ENCODE data around the gene EPB41L1.

EPB41L1 gene

DNA sequence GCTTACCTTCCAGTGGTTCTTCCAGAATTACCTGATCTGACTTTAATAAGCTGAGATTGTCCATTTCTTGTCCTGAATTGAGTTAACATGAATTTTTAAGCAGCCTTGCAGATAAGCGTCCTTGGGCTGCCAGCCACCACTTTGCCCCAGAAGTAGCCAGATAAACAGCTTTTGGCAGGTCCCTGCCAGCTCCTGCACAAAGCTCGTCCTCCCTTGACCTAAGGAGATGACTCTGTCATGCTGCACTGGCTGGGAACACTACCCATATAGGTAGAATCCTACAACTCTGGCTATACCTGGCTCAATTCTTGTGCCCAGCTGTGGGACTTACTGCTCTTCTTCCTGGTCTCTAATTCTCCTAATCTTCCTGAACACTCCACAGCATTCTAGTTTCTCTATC, 42.1 kb downstream of the EPB41L1 start:
- DNase-seq (ENCODE audit: low read depth) = no peak

DNA sequence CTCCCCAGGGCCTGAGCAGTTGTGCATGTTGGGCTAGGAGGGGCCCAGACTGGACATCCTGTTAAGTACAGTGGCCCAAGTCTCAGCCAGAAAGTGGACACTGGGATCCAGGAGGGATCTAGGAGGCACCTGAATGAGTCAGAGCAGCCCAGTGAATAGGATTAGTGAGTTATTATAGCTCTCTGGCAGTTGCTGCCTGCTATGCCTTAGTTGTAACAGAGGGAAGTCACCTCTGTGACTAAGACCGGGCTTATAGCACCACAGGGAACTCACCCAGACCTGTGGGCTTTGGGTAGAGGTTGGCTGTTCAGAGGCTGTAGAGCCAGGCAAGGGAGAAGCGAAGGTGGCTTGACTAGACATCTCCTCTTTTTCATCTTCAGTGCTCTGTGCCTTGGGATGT, 42.7 kb downstream of the EPB41L1 start:
- no peak for DNase-seq (ENCODE audit: low read depth)

DNA sequence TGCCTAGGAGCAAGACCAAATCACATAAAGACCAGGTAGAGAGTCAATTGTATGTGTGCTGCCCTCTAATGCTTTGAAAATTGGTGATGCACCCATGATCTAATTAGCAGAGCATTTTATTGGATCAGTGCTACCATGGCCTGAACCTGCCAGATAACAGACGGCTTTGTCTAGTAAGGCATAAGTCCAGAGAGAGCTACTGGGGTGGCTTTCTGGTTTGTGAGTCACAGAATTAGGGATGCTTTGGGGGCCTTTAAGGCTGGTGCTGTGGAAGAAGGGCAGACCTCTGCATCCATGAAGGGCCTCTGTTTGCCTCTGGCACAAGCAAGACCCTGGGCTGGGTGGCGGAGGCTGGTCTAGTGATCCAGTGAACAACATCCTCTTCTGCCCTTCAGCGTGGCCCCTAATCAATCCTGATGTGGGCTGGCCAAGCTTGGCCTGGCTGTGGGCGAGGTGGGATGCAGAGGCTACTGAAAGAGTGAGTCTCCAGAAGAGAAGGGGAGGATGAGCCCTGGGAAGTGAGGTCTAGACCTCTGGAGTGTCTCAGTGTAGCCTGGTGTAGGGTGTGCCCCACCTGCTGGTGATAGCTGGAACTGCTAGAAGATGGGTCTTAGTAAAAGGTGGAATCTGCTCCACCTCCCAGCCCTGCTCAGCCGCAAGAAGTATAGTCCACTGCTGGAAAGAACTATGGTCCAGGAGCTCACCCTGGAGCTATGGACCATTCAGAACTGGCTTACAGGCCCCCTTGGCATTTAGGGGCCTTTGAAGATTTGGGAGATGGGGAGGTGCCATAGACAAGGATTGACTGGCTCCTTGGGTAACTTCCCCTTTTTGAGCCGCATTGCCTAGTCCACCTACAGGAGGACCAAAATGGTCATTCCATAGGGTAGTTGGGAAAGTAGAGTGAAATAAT, 45.1 kb downstream of the EPB41L1 start:
- DNase-seq (ENCODE audit: low read depth) = peak; percentile 75

DNA sequence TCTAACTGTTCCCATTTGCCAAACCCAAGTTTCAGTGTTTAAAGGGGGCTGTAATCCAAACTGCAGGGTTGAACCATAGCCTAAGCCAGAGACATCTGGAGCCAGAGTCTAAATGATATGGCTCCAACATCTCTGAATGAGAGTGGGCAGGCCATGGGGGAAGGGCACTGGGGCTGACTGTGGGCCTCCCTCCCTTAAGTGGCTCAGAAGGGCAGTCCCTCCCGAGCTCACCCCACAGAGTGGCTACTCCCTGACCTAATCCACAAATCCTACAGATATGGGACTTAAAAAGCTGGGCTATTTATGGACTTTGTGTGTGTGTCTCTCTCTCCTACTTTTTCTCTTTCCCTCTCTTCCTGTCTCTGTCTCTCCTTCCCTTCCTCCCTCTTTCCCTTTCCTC, 45.9 kb downstream of the EPB41L1 start:
- DNase-seq (ENCODE audit: low read depth) = no peak

DNA sequence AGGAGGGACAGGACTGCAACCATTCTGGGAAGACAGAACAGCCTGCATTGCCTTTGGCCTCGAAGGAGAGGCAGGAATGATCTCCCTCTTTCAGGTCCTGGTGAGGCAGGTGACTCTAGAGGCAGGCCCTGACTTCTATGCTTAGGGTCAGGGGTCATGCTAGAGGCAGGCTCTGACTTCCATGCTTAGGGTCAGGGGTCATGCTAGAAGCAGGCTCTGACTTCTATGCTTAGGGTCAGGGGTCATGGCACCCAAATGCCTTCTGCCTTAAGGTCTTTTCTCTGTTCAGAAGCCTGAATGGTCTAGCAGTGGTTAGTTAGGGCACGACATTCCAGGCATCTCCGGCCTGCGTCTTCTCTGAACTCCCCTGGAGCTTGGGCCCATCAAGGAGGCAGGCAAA, 46.7 kb downstream of the EPB41L1 start:
- DNase-seq (ENCODE audit: low read depth) = no peak

DNA sequence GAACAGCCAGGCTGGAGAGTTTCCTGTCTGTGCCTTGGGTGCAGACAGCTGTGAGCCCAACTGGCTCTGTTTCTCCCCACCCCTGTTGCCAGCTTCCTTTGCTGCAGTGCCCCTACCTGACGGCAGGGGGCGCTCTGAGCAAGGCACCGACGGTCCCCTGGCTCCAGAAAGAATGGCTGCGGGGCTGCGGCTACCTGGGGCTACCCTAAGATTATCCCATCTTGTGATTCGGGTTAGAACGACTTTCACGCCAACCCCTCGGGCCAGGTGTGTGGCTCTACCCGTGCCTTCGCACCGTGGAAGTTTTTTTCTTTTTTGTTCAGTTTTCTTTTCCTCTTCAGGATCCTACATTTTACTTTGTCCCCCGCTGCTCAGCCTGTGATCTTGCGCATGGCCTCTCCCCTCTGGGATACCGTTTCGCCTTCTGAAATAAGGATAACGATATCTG, 48.4 kb downstream of the EPB41L1 start:
- DNase-seq (ENCODE audit: low read depth) = peak; percentile 22

DNA sequence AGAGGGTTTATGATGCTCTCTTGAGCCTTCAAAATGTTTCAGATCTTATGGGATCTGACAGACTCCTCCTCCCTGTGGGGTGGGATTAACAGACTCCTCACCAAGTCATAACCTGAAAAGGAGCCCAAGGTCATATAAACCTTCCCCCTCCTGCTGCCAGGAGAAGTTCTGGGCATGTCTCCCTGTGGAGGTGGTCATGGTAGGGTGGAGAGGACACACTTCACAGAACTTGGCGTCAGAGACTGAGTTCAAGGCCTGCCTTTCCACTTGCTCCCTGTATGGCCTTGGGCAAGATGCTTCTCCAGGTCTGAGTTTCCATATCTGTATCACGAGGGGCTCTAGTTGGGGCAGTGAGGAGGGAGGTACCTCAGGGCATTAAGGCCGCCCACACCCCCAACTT, 49.3 kb downstream of the EPB41L1 start:
- no peak for DNase-seq (ENCODE audit: low read depth)

DNA sequence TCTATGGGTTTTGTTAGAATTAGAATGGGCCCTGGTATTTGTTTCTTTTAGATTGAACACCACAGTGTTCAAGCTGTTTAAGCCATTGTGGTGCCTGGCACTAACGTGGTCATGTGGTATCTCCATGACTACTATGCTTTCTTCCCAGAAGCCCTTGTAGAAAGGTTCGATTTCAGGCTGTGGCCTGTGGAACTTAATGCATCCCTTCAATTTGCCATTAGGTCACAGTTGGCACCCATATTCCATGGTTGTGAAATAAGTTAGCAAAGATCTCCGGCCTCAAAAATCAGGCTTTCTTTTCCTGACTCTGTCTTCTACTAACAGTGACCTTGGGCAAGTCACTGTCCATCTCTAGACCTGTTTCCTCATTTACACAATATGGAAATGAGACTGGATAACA, 50.5 kb downstream of the EPB41L1 start:
- DNase-seq (ENCODE audit: low read depth) = no peak

DNA sequence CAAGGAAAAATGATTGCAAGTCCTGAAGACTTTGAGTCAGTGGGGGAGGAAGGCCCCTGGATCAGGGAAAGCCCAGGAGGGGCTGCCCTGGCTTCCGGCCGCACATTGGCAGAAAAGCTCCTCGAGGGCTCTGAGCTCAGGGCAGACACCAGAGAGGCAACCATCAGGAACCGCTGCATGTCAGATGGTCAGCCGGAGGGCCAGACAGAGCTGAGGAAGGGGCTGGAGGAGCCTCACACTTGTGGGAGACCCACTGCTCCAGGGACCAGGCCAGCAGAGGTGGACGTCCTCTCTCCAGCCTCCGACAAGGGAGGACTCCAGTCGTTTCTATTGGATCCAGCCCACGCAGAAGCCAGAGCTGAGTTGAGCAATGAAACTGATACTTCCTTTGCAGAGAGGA, 51.5 kb downstream of the EPB41L1 start:
- DNase-seq (ENCODE audit: low read depth) = no peak

DNA sequence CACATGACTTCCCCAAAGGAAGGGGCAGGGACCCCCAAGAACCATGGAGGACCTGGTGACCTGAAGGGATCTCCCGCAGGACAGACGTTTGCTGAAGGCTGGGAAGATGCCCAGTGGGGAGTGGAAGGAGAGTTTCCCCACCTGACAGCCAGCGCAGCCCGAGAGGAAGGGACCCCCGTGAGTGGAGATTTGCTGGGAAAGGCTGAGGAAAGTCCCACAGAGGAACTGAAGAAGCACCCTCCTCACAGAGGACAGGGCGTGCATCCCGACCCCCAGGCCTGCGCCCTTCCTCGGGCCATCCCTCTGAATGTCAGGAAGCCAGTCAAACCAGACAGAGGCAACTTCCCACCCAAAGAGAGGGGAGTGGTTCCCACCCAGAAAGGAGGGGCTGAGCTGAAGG, 52.1 kb downstream of the EPB41L1 start:
- no peak for DNase-seq (ENCODE audit: low read depth)

DNA sequence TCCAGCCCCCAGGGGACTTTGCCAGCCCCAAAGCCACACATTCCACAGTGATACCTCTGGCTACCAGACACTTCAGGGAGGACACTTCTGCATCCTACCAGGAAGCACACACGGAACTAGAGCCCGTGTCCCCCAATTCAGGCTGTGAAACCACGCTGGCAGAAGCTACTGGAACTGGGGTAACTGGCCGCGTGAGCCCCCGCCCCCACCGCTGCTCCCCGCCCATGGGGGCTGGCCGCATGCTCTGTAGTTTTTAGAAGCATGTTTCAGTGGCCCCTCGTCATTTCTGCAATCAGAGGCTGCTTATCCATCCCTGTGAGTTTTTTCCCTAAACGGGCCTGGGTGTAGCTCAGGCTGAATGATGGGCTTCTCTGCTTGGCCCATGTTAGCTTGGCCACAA, 53.1 kb downstream of the EPB41L1 start:
- DNase-seq (ENCODE audit: low read depth) = no peak

DNA sequence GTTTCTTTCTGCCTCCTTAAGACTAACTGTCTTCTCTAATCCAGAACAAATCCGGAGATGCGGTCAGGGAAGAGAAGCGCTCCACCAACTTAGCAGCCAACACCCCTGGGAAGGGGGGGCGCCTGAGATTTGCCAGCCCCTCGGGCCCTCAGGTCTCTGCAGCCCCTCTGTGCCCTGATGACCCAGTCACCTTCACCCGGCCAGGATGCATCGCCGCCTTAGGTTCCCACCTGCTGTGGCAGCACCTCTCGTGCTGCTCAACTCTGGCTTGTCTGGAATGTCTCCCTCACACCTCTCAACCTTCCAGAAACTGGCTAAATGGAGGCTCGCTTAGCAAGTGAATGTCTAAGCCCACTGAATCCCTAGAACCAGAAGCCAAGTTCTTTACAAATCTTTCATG, 53.7 kb downstream of the EPB41L1 start:
- DNase-seq (ENCODE audit: low read depth) = no peak

DNA sequence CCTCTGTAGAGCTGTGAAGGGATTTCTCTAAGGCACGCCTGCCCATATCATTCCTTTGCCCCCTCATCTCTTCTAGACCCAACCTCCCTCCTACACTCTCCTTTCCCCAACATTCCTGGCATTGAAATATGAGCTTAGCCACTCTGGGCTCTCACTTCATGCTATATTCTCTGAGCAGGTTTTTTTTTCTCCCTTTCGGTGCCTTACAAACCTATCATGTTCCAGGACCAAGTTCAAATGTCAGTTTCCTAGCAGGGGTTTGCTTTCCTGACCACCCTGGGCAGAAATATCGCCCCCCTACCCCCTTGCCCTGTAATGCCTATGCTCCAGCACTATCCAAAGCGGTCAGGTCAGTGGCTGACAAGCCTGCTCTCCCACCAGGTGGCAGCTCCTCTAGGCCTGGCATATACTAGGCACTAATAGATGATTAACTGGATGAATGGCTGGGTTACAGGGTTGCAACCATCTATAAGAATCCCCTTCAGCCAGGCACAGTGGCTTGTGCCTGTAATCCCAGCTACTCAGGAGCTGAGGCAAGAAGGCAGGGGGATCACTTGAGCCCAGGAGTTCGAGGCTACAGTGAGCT, 56.0 kb downstream of the EPB41L1 start:
- peak; percentile 3 for DNase-seq (ENCODE audit: low read depth)

DNA sequence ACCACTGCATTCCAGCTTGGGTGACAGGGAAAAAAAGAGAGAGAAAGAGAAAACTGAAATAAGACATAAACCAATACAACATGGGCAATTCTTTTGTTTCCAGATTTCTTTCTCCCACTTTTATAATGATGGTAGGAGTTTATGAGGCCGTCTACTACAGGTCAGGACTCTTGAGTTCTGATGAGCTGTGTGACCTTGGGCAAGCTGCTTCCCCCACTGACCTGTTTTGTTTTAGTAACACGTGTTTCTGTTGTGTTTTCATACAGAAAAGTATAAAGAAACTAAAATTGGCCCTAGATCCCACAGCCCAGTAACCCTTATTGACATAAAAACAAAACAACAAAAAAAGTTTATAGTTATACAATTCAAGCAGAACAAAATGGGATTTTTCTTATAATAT, 58.8 kb downstream of the EPB41L1 start:
- DNase-seq (ENCODE audit: low read depth) = no peak

DNA sequence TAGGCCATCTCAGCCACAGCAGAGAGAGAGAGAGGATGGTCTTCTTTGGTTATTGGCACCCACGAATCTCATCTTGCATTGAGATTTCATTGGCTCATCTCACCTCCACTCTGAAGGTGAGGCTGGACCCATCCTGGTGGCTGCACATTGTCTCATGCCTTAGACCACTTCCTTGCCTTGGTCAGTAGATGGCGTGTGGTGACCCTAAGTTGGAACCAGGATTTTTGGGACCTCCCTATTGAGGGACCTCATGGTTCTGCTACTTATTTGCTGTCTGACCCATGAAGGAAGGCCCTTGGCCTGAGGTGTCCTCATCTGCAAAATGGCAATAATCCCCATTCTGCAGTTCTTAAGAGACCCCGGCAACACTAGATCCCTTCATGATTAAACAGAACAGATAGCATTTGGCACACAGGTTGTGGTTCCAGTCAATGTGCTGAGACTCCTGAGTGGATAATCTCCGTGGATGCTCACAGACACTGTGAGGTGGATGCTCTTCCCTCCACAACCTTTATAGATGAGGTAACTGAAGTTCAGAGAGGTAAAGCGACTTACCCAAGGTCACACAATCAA, 60.2 kb downstream of the EPB41L1 start:
- peak; percentile 36 for DNase-seq (ENCODE audit: low read depth)

DNA sequence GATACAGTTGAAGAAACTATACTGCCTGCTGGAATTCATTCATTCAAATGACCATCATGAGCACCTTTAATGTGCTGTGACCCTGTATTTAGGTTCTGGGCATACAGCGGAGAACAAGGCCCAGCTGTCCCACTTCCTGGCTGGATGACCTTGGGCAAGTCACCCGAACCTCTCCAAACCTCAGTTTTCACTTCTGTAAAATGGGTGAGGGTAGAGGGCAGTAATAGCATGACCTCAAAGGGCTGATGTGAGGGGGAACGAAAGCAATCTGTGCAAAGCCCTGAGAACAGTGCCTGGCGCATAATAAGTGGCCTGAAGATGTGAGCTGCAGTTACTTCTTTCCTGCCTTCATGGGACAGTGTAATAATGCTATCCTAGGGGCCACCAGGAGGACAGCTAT, 61.2 kb downstream of the EPB41L1 start:
- no peak for DNase-seq (ENCODE audit: low read depth)

DNA sequence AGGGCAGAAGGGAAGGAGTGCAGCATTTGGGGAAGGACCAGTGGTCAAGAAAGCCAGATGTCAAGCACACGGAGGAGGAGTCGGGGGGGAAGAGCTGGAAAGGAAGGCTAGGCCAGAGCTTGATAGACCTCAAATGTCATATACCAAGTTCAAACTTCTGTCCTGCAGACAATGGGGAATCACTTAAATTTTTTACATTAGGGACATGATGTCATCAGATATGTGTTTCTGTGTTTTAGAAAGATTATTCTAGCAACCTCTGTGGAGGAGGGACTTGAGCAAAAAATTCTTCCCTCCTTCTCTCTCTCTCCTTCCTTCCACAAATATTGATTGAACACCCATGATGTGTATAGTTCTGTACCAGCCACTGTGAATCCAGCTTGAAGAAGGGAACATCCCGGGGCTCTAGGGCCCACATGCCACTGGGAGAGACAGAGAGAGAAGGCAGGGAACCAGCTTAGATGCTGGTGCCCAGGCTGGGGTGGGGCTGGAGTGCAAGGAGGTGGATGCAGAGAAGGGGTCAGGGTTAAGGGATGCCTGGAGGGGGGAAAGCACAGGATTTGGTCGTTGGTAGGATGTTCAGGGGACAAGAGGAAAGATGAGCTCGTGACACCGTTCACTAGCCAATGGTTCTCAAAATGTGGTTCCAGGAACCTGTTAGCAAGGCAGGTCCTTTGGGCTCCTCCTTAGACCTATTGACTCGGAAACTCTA, 61.9 kb downstream of the EPB41L1 start:
- DNase-seq (ENCODE audit: low read depth) = no peak

DNA sequence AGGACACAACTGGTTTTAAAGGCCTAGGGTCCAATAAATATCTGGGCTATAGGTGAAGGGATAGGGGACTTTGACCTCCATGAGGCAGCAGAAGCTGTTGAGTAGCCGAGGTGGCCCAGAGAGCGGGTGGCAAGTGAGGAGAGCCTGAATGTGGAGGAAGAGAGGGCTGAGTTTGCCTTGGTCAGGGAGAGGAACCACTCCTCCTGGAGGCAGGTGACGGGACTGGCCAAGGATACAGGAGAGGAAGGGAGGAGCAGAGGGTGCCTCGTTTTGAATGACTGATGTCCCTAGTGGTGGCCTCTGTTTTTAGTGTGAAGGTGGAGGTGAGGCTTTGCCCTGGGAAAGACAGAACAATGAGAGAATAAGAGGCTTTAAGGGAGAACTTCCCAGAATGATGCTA, 62.7 kb downstream of the EPB41L1 start:
- no peak for DNase-seq (ENCODE audit: low read depth)

DNA sequence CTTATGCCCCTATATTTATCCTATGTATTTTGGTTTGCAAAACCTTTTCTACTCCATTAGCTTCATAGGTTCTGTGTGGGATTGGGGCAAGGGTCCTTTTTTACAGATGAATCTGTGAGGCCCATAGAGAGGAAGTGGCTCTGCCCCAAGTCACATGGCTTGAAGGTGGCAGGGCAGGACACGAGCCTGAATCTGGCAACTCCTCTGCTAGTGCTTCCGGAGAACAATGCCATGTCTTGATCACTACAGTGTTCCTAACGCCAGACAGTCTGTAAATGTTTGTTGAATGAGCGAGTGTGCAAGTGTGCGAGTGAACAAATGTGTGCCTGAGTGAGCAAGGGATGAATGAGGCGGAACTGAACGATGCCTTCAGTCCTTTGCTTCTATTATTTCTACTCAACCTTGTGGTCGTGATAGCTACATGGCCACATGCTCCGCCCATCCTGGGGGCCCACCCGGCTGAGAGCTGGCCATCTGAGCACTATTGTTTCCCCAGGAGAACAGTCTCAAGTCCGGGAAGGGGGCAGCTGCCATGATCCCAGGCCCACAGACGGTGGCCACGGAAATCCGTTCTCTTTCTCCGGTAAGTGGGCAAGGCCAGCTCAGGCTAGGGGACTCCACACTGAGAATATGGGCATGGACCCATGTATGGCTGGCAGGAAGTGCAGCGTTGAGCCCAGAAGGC, 64.0 kb downstream of the EPB41L1 start:
- no peak for DNase-seq (ENCODE audit: low read depth)

DNA sequence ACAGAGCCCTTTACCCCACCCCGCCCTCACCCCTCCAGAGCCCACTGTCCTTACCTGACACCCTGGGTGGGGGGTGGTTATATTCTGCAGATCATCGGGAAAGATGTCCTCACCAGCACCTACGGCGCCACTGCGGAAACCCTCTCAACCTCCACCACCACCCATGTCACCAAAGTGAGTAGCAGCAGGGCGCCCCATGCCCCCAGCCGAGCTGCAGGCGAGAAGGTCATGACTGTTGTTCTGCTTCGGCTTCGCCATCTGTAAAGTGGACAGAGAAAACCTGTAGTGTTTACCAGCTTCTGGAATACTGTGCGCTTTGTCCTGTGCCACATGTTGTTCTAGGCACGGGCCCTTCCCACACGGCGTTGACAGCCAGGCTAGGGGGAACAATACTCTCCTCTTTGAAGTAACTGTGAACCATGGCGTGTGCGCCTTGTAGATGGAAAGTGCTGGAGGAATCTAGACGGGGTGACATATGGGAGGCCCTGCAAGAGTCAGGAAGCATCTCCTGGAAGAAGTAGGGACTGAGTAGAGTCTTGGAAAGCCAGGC, 65.2 kb downstream of the EPB41L1 start:
- DNase-seq (ENCODE audit: low read depth) = no peak

DNA sequence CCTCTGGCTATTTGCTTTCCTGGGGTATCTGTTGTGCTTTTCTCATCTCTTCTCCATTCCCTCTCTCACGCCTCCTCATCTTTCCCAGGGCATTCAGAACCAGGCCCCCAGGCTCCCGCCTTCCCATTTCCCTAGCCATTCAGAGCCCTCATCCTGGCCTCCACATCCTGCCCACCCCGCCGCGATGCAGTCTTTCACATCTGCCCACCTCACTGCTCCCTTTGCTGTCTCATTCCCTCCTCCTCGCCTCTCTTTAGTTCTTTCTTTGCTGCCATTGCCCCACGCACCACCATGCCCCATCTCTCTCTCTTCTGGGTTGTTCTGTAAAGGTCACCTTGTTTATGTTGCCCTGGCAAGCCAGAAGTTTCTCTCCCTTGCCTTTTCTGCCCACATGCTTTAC, 71.1 kb downstream of the EPB41L1 start:
- DNase-seq (ENCODE audit: low read depth) = no peak

DNA sequence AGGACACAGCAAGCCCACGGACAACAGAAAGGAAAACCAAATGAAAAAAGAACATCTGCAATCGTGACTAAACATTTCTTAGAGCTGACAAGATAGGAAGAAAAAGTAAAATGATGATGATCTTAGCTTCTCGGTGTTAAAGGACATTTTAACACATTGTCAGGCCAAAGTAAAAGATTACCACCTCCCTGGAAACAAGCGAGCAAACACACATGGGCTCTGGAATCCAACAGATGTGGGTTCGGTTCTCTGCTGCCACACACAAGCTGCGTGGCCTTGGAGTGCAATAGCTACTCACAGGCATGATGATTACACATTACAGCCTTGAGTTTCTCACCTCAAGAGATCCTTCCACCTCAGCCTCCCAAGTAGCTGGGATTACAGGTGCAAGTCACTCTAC, 74.2 kb downstream of the EPB41L1 start:
- no peak for DNase-seq (ENCODE audit: low read depth)

Data from iris pigment epithelial cell (primary cell).